Measurements from ENCODE around the gene RBM43.

GRCh38 chr2:151251012-151251411 is 10.7 kb downstream of the RBM43 start:
- TF ChIP-seq, protein P1, sequence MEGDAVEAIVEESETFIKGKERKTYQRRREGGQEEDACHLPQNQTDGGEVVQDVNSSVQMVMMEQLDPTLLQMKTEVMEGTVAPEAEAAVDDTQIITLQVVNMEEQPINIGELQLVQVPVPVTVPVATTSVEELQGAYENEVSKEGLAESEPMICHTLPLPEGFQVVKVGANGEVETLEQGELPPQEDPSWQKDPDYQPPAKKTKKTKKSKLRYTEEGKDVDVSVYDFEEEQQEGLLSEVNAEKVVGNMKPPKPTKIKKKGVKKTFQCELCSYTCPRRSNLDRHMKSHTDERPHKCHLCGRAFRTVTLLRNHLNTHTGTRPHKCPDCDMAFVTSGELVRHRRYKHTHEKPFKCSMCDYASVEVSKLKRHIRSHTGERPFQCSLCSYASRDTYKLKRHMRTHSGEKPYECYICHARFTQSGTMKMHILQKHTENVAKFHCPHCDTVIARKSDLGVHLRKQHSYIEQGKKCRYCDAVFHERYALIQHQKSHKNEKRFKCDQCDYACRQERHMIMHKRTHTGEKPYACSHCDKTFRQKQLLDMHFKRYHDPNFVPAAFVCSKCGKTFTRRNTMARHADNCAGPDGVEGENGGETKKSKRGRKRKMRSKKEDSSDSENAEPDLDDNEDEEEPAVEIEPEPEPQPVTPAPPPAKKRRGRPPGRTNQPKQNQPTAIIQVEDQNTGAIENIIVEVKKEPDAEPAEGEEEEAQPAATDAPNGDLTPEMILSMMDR (IDR thresholded peaks at IDR 0.05; ENCODE audit: insufficient read depth, low read depth, low read length) = no peak
- TF ChIP-seq EZH2 (IDR thresholded peaks at IDR 0.05; ENCODE audit: insufficient read depth, low read length) = no peak

Data from astrocyte (in vitro differentiated cells and primary cell).